Upper lobe of right lung (tissue), 1 donor: ENCODE data around the gene CALHM3. TPM values are rescaled to one million over a fixed set of nuclear protein-coding genes. Genes with fewer than 3 reads are reported as not detected.
A peak's percentile ranks its signal among the peaks of the same experiment; 100 is the strongest.

Experiments
- ATAC-seq: fragments of 200-7000 bp; cut with Tn5 transposase; one replicate; pipeline ENCODE4 v1.9.1; 2020; ENCODE audit warnings: mild to moderate bottlenecking, moderate library complexity
- DNase-seq: peaks from one replicate; pipeline ENCODE4 v3.0.0-alpha.2; 2020
- H3K27ac ChIP-seq: fragments of 200-600 bp; one replicate; pipeline ENCODE4 v1.8.0; 2022
- H3K27me3 ChIP-seq: fragments of 200-600 bp; one replicate; pipeline ENCODE4 v1.8.0; 2022; ENCODE audit warnings: mild to moderate bottlenecking
- H3K36me3 ChIP-seq: fragments of 200-600 bp; one replicate; pipeline ENCODE4 v1.8.0; 2022
- H3K4me1 ChIP-seq: fragments of 200-600 bp; one replicate; pipeline ENCODE4 v1.8.0; 2022
- H3K4me3 ChIP-seq: fragments of 200-600 bp; one replicate; pipeline ENCODE4 v1.8.0; 2022; ENCODE audit warnings: mild to moderate bottlenecking
- H3K9me3 ChIP-seq: fragments of 200-600 bp; one replicate; pipeline ENCODE4 v1.8.0; 2022
- CTCF ChIP-seq: fragments of 200-600 bp; IDR thresholded peaks from one replicate; pipeline ENCODE4 v1.8.0; 2022; ENCODE audit warnings: antibody characterized with exemption
- intact Hi-C: fragments of 100-400 bp; cut with DNase I; formaldehyde crosslinking; loops from one replicate; pipeline ENCODE4 v1.11.0; 2022
- total RNA-seq: library from RNA; stranded (reverse); fragmentation: NEBNext Ultra II Directional; extraction: Animal tissue kit (Norgen Biotek cat#: 25700); gene quantifications from one replicate; pipeline ENCODE4 v1.2.1, GENCODE V29; 2021
- donor health status: DM: no; HTN: yes; CAD: no; lungs with severe emphysema.

The CALHM3 gene
- total RNA-seq, 1 donor from 2014 or later = not detected

GRCh38 chr10:103445767-103446567 lies 33.1 kb downstream of the CALHM3 start:
- no peak overlapping the region for H3K4me3 ChIP-seq
- peaks cover 91% of the 10 kb centered on the region for H3K36me3 ChIP-seq

GRCh38 chr10:103445366-103445765 lies 33.7 kb downstream of the CALHM3 start:
- ATAC-seq (no peak), DNase-seq (no peak)
- Histone ChIP-seq H3K4me3 (no peak overlapping the region), H3K9me3 (no peaks in the 10 kb centered on the region), H3K27ac (peak overlapping the region; percentile 83), H3K27me3 (no peaks in the 10 kb centered on the region), H3K4me1 (peaks cover 48% of the 10 kb centered on the region), H3K36me3 (peaks cover 93% of the 10 kb centered on the region)
- TF ChIP-seq CTCF = no peak
- intact Hi-C loops = no loop called here

More at GRCh38 chr10:103445767-103446567, 33.1 kb downstream of the CALHM3 start:
- Histone ChIP-seq H3K4me1 (peaks cover 52% of the 10 kb centered on the region), H3K27ac (peak overlapping the region; percentile 83), H3K27me3 (no peaks in the 10 kb centered on the region), H3K9me3 (no peaks in the 10 kb centered on the region)
- DNase-seq (no peak), ATAC-seq (peak; percentile 11)
- intact Hi-C loops = no loop called here
- TF ChIP-seq CTCF = no peak

GRCh38 chr10:103444478-103444877 lies 34.6 kb downstream of the CALHM3 start:
- intact Hi-C loops = no loop called here
- no peak overlapping the region for H3K27ac ChIP-seq
- H3K9me3 ChIP-seq = no peaks in the 10 kb centered on the region
- H3K4me1 ChIP-seq = peaks cover 39% of the 10 kb centered on the region
- H3K36me3 ChIP-seq = peaks cover 93% of the 10 kb centered on the region
- H3K4me3 ChIP-seq = no peak overlapping the region
- no peaks in the 10 kb centered on the region for H3K27me3 ChIP-seq
- no peak for DNase-seq
- ATAC-seq = no peak
- TF ChIP-seq CTCF = no peak

GRCh38 chr10:103443475-103444185 lies 35.4 kb downstream of the CALHM3 start:
- no peaks in the 10 kb centered on the region for H3K27me3 ChIP-seq
- H3K4me1 ChIP-seq = peaks cover 30% of the 10 kb centered on the region
- peaks cover 93% of the 10 kb centered on the region for H3K36me3 ChIP-seq
- intact Hi-C loops = no loop called here
- no peak for ATAC-seq
- H3K4me3 ChIP-seq = no peak overlapping the region
- no peak for DNase-seq
- TF ChIP-seq CTCF = no peak
- H3K27ac ChIP-seq = no peak overlapping the region
- H3K9me3 ChIP-seq = no peaks in the 10 kb centered on the region

GRCh38 chr10:103442031-103442461 lies 37.0 kb downstream of the CALHM3 start:
- H3K4me1 ChIP-seq = peaks cover 19% of the 10 kb centered on the region
- no peaks in the 10 kb centered on the region for H3K27me3 ChIP-seq
- peaks cover 93% of the 10 kb centered on the region for H3K36me3 ChIP-seq
- H3K9me3 ChIP-seq = no peaks in the 10 kb centered on the region
- ATAC-seq (peak; percentile 48), DNase-seq (no peak)
- H3K4me3 ChIP-seq = no peak overlapping the region
- intact Hi-C loops = no loop called here
- no peak overlapping the region for H3K27ac ChIP-seq
- no peak for TF ChIP-seq CTCF
